ENCODE data around the gene MCTP1.

MCTP1 gene

GRCh38 chr5:94748212-94748611 lies 536.7 kb downstream of the MCTP1 start:
- no peak for DNase-seq

GRCh38 chr5:94747371-94747770 lies 537.5 kb downstream of the MCTP1 start:
- DNase-seq, result no peak

GRCh38 chr5:94746731-94747124 lies 538.2 kb downstream of the MCTP1 start:
- DNase-seq, result no peak

- no peak for DNase-seq
Measured at GRCh38 chr5:94745786-94746730, 538.8 kb downstream of the MCTP1 start.

- no peak for DNase-seq
Measured at GRCh38 chr5:94744906-94745305, 540.0 kb downstream of the MCTP1 start.

GRCh38 chr5:94742852-94743251 lies 542.0 kb downstream of the MCTP1 start:
- no peak for DNase-seq

GRCh38 chr5:94740286-94740685 lies 544.6 kb downstream of the MCTP1 start:
- no peak for DNase-seq

- no peak for DNase-seq
Measured at GRCh38 chr5:94736498-94736897, 548.4 kb downstream of the MCTP1 start.

GRCh38 chr5:94731471-94731870 lies 553.4 kb downstream of the MCTP1 start:
- DNase-seq, result no peak

GRCh38 chr5:94725142-94725541 lies 559.8 kb downstream of the MCTP1 start:
- no peak for DNase-seq

GRCh38 chr5:94715768-94716167 lies 569.1 kb downstream of the MCTP1 start:
- no peak for DNase-seq

GRCh38 chr5:94711785-94712184 lies 573.1 kb downstream of the MCTP1 start:
- no peak for DNase-seq

- DNase-seq, result no peak
Measured at GRCh38 chr5:94709277-94709676, 575.6 kb downstream of the MCTP1 start.

GRCh38 chr5:94707359-94707758 lies 577.5 kb downstream of the MCTP1 start:
- no peak for DNase-seq

GRCh38 chr5:94705427-94705826 lies 579.5 kb downstream of the MCTP1 start:
- DNase-seq, result no peak

- DNase-seq, result no peak
Measured at GRCh38 chr5:94702729-94703128, 582.2 kb downstream of the MCTP1 start.

GRCh38 chr5:94700592-94700991 lies 584.3 kb downstream of the MCTP1 start:
- no peak for DNase-seq

GRCh38 chr5:94699562-94699961 lies 585.3 kb downstream of the MCTP1 start:
- DNase-seq, result no peak

- no peak for DNase-seq
Measured at GRCh38 chr5:94698197-94698596, 586.7 kb downstream of the MCTP1 start.

- DNase-seq, result no peak
Measured at GRCh38 chr5:94694671-94695070, 590.2 kb downstream of the MCTP1 start.

- no peak for DNase-seq
Measured at GRCh38 chr5:94693845-94694370, 591.0 kb downstream of the MCTP1 start.

- DNase-seq, result no peak
Measured at GRCh38 chr5:94693043-94693822, 591.7 kb downstream of the MCTP1 start.

GRCh38 chr5:94692581-94692980 lies 592.3 kb downstream of the MCTP1 start:
- DNase-seq, result no peak

- DNase-seq, result no peak
Measured at GRCh38 chr5:94691949-94692348, 592.9 kb downstream of the MCTP1 start.
